ENCODE data around the gene RBSN.
A peak's percentile ranks its signal among the peaks of the same experiment; 100 is the strongest.

RBSN gene

DNA sequence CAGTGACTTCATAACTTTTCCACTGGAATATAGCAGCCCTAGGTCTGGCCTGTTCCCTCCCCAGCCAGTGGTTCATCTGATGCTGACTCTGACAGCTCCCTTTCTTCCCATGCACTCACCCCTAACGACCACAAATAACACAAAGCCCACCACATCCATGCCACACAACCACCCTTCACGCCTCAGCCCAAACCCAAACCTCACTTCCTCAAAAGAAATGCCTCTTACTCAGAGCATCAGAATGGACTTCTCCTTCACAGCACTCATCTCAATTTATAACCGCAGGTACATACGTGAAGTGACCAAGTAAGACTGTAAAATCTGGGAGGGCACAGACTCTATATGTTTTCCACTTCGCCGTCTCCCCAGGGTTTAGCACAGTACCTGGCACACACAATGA, 1.1 kb downstream of the RBSN start:
- no peaks in the 10 kb centered on the region for H3K27me3 ChIP-seq (ENCODE audit: low read length)
- H3K27ac ChIP-seq (ENCODE audit: low read depth, low read length), result peak overlapping the region; percentile 54; the same call in 1 of the 2 replicates
- peak overlapping the region; percentile 67 for H3K9ac ChIP-seq (ENCODE audit: low read length)
- H3K4me3 ChIP-seq (ENCODE audit: insufficient read depth, low read length, poor library complexity, severe bottlenecking), result peak overlapping the region; percentile 66
- H3K9me2 ChIP-seq (replicated peaks; ENCODE audit: insufficient read depth, low read length), result no peaks in the 10 kb centered on the region
- peak overlapping the region; percentile 88 for H3K4me2 ChIP-seq (ENCODE audit: low read depth, low read length, poor library complexity, severe bottlenecking)
- H3F3A ChIP-seq (ENCODE audit: insufficient read depth), result no peaks in the 10 kb centered on the region; the same call in 1 of the 2 replicates
- H3K9me3 ChIP-seq (ENCODE audit: insufficient read depth, low read length), result no peaks in the 10 kb centered on the region
- H3K36me3 ChIP-seq (ENCODE audit: low read length), result 0 out of 2 replicates have a peak, but pooled peaks cover 3% of the 10 kb centered on the region
- H3K79me2 ChIP-seq (ENCODE audit: insufficient read depth, low read length), result peaks cover 20% of the 10 kb centered on the region
- no peak for TF ChIP-seq EZH2phosphoT487 (conservative IDR thresholded peaks at IDR 0.05; ENCODE audit: low read length)
- TF ChIP-seq, protein P1, sequence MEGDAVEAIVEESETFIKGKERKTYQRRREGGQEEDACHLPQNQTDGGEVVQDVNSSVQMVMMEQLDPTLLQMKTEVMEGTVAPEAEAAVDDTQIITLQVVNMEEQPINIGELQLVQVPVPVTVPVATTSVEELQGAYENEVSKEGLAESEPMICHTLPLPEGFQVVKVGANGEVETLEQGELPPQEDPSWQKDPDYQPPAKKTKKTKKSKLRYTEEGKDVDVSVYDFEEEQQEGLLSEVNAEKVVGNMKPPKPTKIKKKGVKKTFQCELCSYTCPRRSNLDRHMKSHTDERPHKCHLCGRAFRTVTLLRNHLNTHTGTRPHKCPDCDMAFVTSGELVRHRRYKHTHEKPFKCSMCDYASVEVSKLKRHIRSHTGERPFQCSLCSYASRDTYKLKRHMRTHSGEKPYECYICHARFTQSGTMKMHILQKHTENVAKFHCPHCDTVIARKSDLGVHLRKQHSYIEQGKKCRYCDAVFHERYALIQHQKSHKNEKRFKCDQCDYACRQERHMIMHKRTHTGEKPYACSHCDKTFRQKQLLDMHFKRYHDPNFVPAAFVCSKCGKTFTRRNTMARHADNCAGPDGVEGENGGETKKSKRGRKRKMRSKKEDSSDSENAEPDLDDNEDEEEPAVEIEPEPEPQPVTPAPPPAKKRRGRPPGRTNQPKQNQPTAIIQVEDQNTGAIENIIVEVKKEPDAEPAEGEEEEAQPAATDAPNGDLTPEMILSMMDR (IDR thresholded peaks at IDR 0.05; ENCODE audit: insufficient read depth, low read length, poor library complexity, severe bottlenecking), result no peak
- H4K20me1 ChIP-seq (ENCODE audit: low read depth, low read length), result no peaks in the 10 kb centered on the region
- H2AFZ ChIP-seq (ENCODE audit: low read depth, low read length, severe bottlenecking), result no peak overlapping the region

DNA sequence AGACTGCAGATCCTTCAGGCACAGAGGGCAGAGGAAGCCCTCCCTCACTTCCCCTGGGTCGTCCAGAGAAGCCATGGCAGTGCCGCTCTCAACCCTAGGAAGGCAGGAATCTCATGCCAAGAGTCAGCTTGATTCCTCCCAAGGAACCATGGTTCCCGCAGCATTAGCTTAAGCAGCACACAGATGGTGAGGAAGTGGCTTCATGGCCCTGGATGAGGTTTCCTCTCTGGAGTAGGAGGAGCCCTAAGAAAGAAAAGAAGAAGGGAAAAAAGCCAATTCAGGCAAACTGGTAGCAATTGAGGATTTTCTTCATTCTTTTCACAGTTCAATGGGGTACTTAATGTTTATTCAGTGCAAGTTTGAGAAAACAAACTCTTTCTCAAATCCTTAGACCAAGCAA, 2.9 kb downstream of the RBSN start:
- TF ChIP-seq, protein P1 (IDR thresholded peaks at IDR 0.05; ENCODE audit: insufficient read depth, low read length, poor library complexity, severe bottlenecking), result no peak
- no peak for TF ChIP-seq EZH2phosphoT487 (conservative IDR thresholded peaks at IDR 0.05; ENCODE audit: low read length)
- Histone ChIP-seq H3K36me3 (ENCODE audit: low read length) (0 out of 2 replicates have a peak, but pooled peaks cover 3% of the 10 kb centered on the region), H3K9me3 (ENCODE audit: insufficient read depth, low read length) (no peaks in the 10 kb centered on the region), H2AFZ (ENCODE audit: low read depth, low read length, severe bottlenecking) (no peak overlapping the region), H3K27ac (ENCODE audit: low read depth, low read length) (no peak overlapping the region), H3F3A (ENCODE audit: insufficient read depth) (no peaks in the 10 kb centered on the region; the same call in 1 of the 2 replicates), H3K9ac (ENCODE audit: low read length) (no peak overlapping the region), H4K20me1 (ENCODE audit: low read depth, low read length) (no peaks in the 10 kb centered on the region), H3K9me2 (replicated peaks; ENCODE audit: insufficient read depth, low read length) (no peaks in the 10 kb centered on the region), H3K79me2 (ENCODE audit: insufficient read depth, low read length) (peaks cover 20% of the 10 kb centered on the region), H3K27me3 (ENCODE audit: low read length) (no peaks in the 10 kb centered on the region), H3K4me2 (ENCODE audit: low read depth, low read length, poor library complexity, severe bottlenecking) (no peak overlapping the region), H3K4me3 (ENCODE audit: insufficient read depth, low read length, poor library complexity, severe bottlenecking) (no peak overlapping the region)

DNA sequence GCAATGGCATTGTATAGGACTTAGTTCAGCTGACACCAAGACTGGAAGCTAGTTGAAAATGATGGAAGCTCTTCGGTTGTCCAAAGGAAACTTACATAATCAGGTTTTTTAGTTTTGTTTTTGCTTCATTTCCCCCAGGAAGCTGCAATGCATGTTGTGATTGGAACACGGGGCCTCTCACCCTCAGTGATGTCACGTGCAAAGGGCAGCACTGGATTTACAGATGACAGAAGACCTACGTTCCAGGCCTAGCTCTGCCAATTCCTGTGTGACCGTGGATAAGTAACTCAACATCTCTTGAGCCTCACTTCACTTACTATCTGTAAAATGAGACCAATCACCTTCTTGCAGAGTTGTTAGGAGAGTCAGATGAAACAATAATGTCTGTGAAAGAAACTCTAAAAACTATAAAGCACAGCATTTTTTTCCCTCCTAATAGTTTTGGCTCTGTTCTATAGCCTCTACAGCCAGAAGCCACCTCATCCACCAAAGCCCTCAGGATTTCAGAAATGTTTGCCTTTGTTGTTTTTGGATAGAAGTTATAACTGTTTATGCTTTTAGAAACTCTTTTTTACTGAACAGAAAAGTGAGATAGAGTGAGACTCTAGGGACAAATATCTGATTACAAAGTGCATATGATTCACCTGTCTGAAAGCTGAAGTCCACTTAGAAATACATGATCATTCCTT, 4.6 kb downstream of the RBSN start:
- H3K9me3 ChIP-seq (ENCODE audit: insufficient read depth, low read length), result no peaks in the 10 kb centered on the region
- TF ChIP-seq EZH2phosphoT487 (conservative IDR thresholded peaks at IDR 0.05; ENCODE audit: low read length), result no peak
- TF ChIP-seq, protein P1 (IDR thresholded peaks at IDR 0.05; ENCODE audit: insufficient read depth, low read length, poor library complexity, severe bottlenecking), result no peak
- no peak overlapping the region for H3K4me2 ChIP-seq (ENCODE audit: low read depth, low read length, poor library complexity, severe bottlenecking)
- H3K79me2 ChIP-seq (ENCODE audit: insufficient read depth, low read length), result peaks cover 20% of the 10 kb centered on the region
- H3K4me3 ChIP-seq (ENCODE audit: insufficient read depth, low read length, poor library complexity, severe bottlenecking), result no peak overlapping the region
- no peaks in the 10 kb centered on the region for H3K9me2 ChIP-seq (replicated peaks; ENCODE audit: insufficient read depth, low read length)
- 0 out of 2 replicates have a peak, but pooled peaks cover 3% of the 10 kb centered on the region for H3K36me3 ChIP-seq (ENCODE audit: low read length)
- no peaks in the 10 kb centered on the region for H3K27me3 ChIP-seq (ENCODE audit: low read length)
- H4K20me1 ChIP-seq (ENCODE audit: low read depth, low read length), result no peaks in the 10 kb centered on the region
- no peaks in the 10 kb centered on the region; the same call in 1 of the 2 replicates for H3F3A ChIP-seq (ENCODE audit: insufficient read depth)
- no peak overlapping the region for H3K27ac ChIP-seq (ENCODE audit: low read depth, low read length)
- H3K9ac ChIP-seq (ENCODE audit: low read length), result no peak overlapping the region
- no peak overlapping the region for H2AFZ ChIP-seq (ENCODE audit: low read depth, low read length, severe bottlenecking)

All from SU-DHL-6 (cell line).